ENCODE data around the gene STUB1.

STUB1 gene

GRCh38 chr16:681746-682427 lies 1.7 kb downstream of the STUB1 start:
- no peak for ATAC-seq
- TF ChIP-seq, protein P1, sequence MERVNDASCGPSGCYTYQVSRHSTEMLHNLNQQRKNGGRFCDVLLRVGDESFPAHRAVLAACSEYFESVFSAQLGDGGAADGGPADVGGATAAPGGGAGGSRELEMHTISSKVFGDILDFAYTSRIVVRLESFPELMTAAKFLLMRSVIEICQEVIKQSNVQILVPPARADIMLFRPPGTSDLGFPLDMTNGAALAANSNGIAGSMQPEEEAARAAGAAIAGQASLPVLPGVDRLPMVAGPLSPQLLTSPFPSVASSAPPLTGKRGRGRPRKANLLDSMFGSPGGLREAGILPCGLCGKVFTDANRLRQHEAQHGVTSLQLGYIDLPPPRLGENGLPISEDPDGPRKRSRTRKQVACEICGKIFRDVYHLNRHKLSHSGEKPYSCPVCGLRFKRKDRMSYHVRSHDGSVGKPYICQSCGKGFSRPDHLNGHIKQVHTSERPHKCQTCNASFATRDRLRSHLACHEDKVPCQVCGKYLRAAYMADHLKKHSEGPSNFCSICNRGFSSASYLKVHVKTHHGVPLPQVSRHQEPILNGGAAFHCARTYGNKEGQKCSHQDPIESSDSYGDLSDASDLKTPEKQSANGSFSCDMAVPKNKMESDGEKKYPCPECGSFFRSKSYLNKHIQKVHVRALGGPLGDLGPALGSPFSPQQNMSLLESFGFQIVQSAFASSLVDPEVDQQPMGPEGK (CRISPR knock-in tag; IDR thresholded peaks at IDR 0.05; ENCODE audit: borderline replicate concordance) = no peak
- TF ChIP-seq ZNF8 (CRISPR knock-in tag; IDR thresholded peaks at IDR 0.05) (no peak), ZC3H10 (CRISPR knock-in tag; IDR thresholded peaks at IDR 0.05) (no peak), ESRRG (CRISPR knock-in tag; IDR thresholded peaks at IDR 0.05) (no peak), ISL1 (CRISPR knock-in tag; IDR thresholded peaks at IDR 0.05) (no peak), BACH2 (CRISPR knock-in tag; IDR thresholded peaks at IDR 0.05; ENCODE audit: borderline replicate concordance) (no peak)

DNA sequence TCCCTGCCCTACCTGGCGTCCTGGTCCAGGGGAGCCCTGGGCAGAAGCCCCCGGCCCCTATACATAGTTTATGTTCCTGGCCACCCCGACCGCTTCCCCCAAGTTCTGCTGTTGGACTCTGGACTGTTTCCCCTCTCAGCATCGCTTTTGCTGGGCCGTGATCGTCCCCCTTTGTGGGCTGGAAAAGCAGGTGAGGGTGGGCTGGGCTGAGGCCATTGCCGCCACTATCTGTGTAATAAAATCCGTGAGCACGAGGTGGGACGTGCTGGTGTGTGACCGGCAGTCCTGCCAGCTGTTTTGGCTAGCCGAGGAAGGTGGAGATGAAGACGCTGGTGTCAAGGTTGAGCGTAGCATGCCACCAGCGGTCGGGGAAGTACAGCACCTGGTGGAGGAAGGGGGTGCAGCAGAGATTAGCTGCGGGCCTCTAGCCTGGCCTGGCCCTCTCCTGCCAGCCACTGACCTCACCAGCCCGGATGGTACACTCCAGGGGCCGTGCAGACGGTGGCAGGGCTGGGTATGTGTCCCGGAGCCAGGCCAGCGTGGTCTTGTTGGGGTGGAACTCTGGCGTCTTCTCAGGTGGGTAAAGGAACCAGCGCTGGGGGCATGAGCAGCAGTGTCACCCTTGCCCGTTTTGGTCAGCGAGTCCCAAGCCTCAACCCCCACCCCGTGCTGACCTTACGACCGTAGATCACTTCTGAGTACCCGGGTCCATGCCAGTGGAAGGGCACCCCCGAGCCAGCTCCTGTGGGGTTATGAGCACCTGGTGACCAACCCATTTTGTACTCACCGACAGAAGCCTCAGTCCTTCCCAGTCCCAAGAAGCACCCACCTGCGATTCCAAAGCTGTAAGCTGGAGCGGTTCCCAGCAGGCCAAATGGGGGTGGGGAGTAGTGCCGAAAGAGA lies 2.5 kb downstream of the STUB1 start:
- ATAC-seq = no peak
- TF ChIP-seq ISL1 (CRISPR knock-in tag; IDR thresholded peaks at IDR 0.05) (no peak), ZC3H10 (CRISPR knock-in tag; IDR thresholded peaks at IDR 0.05) (no peak), TSHZ2 (CRISPR knock-in tag; IDR thresholded peaks at IDR 0.05) (no peak), RARB (CRISPR knock-in tag; IDR thresholded peaks at IDR 0.05) (no peak), SNAI2 (CRISPR knock-in tag; IDR thresholded peaks at IDR 0.05) (no peak), ARNTL (CRISPR knock-in tag; IDR thresholded peaks at IDR 0.05; ENCODE audit: borderline replicate concordance, low read depth) (no peak), ZNF70 (CRISPR knock-in tag; IDR thresholded peaks at IDR 0.05) (no peak), PPARA (CRISPR knock-in tag; IDR thresholded peaks at IDR 0.05; ENCODE audit: borderline replicate concordance) (no peak), TOX (CRISPR knock-in tag; IDR thresholded peaks at IDR 0.05; ENCODE audit: borderline replicate concordance) (no peak), ZNF8 (CRISPR knock-in tag; IDR thresholded peaks at IDR 0.05) (no peak), CREB5 (CRISPR knock-in tag; IDR thresholded peaks at IDR 0.05; ENCODE audit: low read depth) (no peak)
- TF ChIP-seq, protein P1 (CRISPR knock-in tag; IDR thresholded peaks at IDR 0.05; ENCODE audit: borderline replicate concordance) = no peak
- TF ChIP-seq, protein P2, sequence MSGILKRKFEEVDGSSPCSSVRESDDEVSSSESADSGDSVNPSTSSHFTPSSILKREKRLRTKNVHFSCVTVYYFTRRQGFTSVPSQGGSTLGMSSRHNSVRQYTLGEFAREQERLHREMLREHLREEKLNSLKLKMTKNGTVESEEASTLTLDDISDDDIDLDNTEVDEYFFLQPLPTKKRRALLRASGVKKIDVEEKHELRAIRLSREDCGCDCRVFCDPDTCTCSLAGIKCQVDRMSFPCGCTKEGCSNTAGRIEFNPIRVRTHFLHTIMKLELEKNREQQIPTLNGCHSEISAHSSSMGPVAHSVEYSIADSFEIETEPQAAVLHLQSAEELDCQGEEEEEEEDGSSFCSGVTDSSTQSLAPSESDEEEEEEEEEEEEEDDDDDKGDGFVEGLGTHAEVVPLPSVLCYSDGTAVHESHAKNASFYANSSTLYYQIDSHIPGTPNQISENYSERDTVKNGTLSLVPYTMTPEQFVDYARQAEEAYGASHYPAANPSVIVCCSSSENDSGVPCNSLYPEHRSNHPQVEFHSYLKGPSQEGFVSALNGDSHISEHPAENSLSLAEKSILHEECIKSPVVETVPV (CRISPR knock-in tag; IDR thresholded peaks at IDR 0.05) = no peak

GRCh38 chr16:683396-684070 lies 3.3 kb downstream of the STUB1 start:
- ATAC-seq = no peak
- TF ChIP-seq TOX (CRISPR knock-in tag; IDR thresholded peaks at IDR 0.05; ENCODE audit: borderline replicate concordance) (no peak), TCF4 (CRISPR knock-in tag; IDR thresholded peaks at IDR 0.05; ENCODE audit: borderline replicate concordance) (no peak), ZNF70 (CRISPR knock-in tag; IDR thresholded peaks at IDR 0.05) (no peak)

Data from SK-N-SH treated with all-trans-retinoic acid at 6 μM for 48 hours (cell line).